HG03064 (cell line): ENCODE data around the gene FBXO7.

ENCODE experiments used
- ATAC-seq: cut with Tn5 transposase; IDR thresholded peaks from one replicate; pipeline ENCODE4 v1.9.1; 2021; ENCODE audit warnings: low read depth; ENCODE audit not compliant: unreplicated experiment

The FBXO7 gene

GRCh38 chr22:32548039-32548438, 73.4 kb downstream of the FBXO7 start:
- no peak for ATAC-seq
